Nucleus accumbens (tissue), 56 donors: ENCODE results near the gene CKMT1A.
A peak's percentile ranks its signal among the peaks of the same experiment; 100 is the strongest.

Experiments
- DNase-seq, 56 donors: peaks; one replicate each; lab custom pipeline; 2025; lab: John Stamatoyannopoulos, UW

Gene CKMT1A

GRCh38 chr15:43746903-43747309 is 53.2 kb downstream of the CKMT1A start:
- peak in 5 of 56 donors; percentile 21 to 52 (median 23) for DNase-seq

- no peak for DNase-seq
Measured at GRCh38 chr15:43748376-43748775, 54.7 kb downstream of the CKMT1A start.
